Mucosa of rectum (tissue), 2 donors: ENCODE results near the gene MVB12B.

Experiments
- H3K27ac ChIP-seq, 2 donors: one replicate each; pipeline ENCODE4 v1.7.0; 2013; ENCODE audit warnings: inconsistent platforms in 2 of 2, low read depth in 2 of 2, low read length in 2 of 2
- H3K27me3 ChIP-seq, 2 donors: one replicate each; pipeline ENCODE4 v1.7.0; 2013; ENCODE audit warnings: low read length in 2 of 2; ENCODE audit not compliant: control insufficient read depth in 2 of 2, insufficient read depth in 2 of 2
- H3K36me3 ChIP-seq, 2 donors: one replicate each; pipeline ENCODE4 v1.7.0; 2013; ENCODE audit warnings: low read length in 2 of 2; ENCODE audit not compliant: control insufficient read depth in 2 of 2, insufficient read depth in 2 of 2
- H3K4me1 ChIP-seq, 2 donors: one replicate each; pipeline ENCODE4 v1.7.0; 2013; ENCODE audit warnings: low read length in 2 of 2, mild to moderate bottlenecking in 1 of 2; ENCODE audit not compliant: control insufficient read depth in 2 of 2, insufficient read depth in 2 of 2
- H3K4me3 ChIP-seq, 2 donors: one replicate each; pipeline ENCODE4 v1.7.0; 2013; ENCODE audit warnings: low read length in 2 of 2
- H3K9ac ChIP-seq, 2 donors: one replicate each; pipeline ENCODE4 v1.7.0; 2013; ENCODE audit warnings: low read length in 2 of 2, low read depth in 1 of 2, mild to moderate bottlenecking in 1 of 2
- H3K9me3 ChIP-seq, 2 donors: one replicate each; pipeline ENCODE4 v1.7.0; 2013; ENCODE audit warnings: low read length in 2 of 2; ENCODE audit not compliant: control insufficient read depth in 2 of 2
- donor health status: healthy.
- donor health status: Normal muscosa, but diverticular disease.

MVB12B gene

GRCh38 chr9:126295082-126295477 lies 31.5 kb upstream of the MVB12B start:
- H3K4me1 ChIP-seq = peaks cover 7 to 10% of the 10 kb centered on the region in 2 donors
- H3K9ac ChIP-seq = no peak overlapping the region
- no peak overlapping the region for H3K27ac ChIP-seq

GRCh38 chr9:126295516-126295915 lies 31.1 kb upstream of the MVB12B start:
- H3K9me3 ChIP-seq = no peaks in the 10 kb centered on the region
- H3K27ac ChIP-seq = no peak overlapping the region
- peaks cover 7 to 10% of the 10 kb centered on the region in 2 donors for H3K4me1 ChIP-seq
- peaks cover 2 to 3% of the 10 kb centered on the region in 2 donors for H3K27me3 ChIP-seq
- H3K9ac ChIP-seq = no peak overlapping the region
- no peaks in the 10 kb centered on the region for H3K36me3 ChIP-seq
- H3K4me3 ChIP-seq = no peak overlapping the region

More at GRCh38 chr9:126295082-126295477, 31.5 kb upstream of the MVB12B start:
- H3K4me3 ChIP-seq = no peak overlapping the region
- H3K27me3 ChIP-seq = peaks cover 2 to 3% of the 10 kb centered on the region in 2 donors
- H3K36me3 ChIP-seq = no peaks in the 10 kb centered on the region
- no peaks in the 10 kb centered on the region for H3K9me3 ChIP-seq

- Histone ChIP-seq H3K27me3 (peaks cover 2 to 3% of the 10 kb centered on the region in 2 donors), H3K27ac (no peak overlapping the region), H3K9me3 (no peaks in the 10 kb centered on the region), H3K9ac (no peak overlapping the region), H3K4me3 (no peak overlapping the region), H3K36me3 (no peaks in the 10 kb centered on the region), H3K4me1 (peaks cover 7 to 10% of the 10 kb centered on the region in 2 donors)
Observed at GRCh38 chr9:126295936-126296600, 30.6 kb upstream of the MVB12B start.

GRCh38 chr9:126296687-126297086 lies 29.9 kb upstream of the MVB12B start:
- no peak overlapping the region for H3K27ac ChIP-seq
- no peak overlapping the region for H3K4me3 ChIP-seq
- peaks cover 7 to 10% of the 10 kb centered on the region in 2 donors for H3K4me1 ChIP-seq
- H3K9ac ChIP-seq = no peak overlapping the region
- no peaks in the 10 kb centered on the region for H3K36me3 ChIP-seq
- no peaks in the 10 kb centered on the region for H3K9me3 ChIP-seq
- peaks cover 2 to 3% of the 10 kb centered on the region in 2 donors for H3K27me3 ChIP-seq

- H3K36me3 ChIP-seq = no peaks in the 10 kb centered on the region
- peaks cover 7 to 10% of the 10 kb centered on the region in 2 donors for H3K4me1 ChIP-seq
- no peak overlapping the region for H3K27ac ChIP-seq
- no peak overlapping the region for H3K4me3 ChIP-seq
- H3K9ac ChIP-seq = no peak overlapping the region
- no peaks in the 10 kb centered on the region for H3K9me3 ChIP-seq
- H3K27me3 ChIP-seq = peaks cover 2 to 3% of the 10 kb centered on the region in 2 donors
Observed at GRCh38 chr9:126297661-126298060, 29.0 kb upstream of the MVB12B start.

GRCh38 chr9:126298063-126298801 lies 28.4 kb upstream of the MVB12B start:
- peak overlapping the region in 1 of 2 donors; percentile 23 for H3K27ac ChIP-seq
- H3K9ac ChIP-seq = no peak overlapping the region
- peaks cover 7 to 10% of the 10 kb centered on the region in 2 donors for H3K4me1 ChIP-seq
- no peaks in the 10 kb centered on the region for H3K36me3 ChIP-seq
- peaks cover 2 to 3% of the 10 kb centered on the region in 2 donors for H3K27me3 ChIP-seq
- no peak overlapping the region for H3K4me3 ChIP-seq
- no peaks in the 10 kb centered on the region for H3K9me3 ChIP-seq

- H3K9me3 ChIP-seq = no peaks in the 10 kb centered on the region
- H3K27me3 ChIP-seq = peaks cover 2 to 3% of the 10 kb centered on the region in 2 donors
- no peak overlapping the region for H3K4me3 ChIP-seq
- H3K9ac ChIP-seq = no peak overlapping the region
- H3K36me3 ChIP-seq = no peaks in the 10 kb centered on the region
- no peak overlapping the region for H3K27ac ChIP-seq
- H3K4me1 ChIP-seq = peaks cover 7 to 10% of the 10 kb centered on the region in 2 donors
Observed at GRCh38 chr9:126299706-126300276, 26.8 kb upstream of the MVB12B start.

- Histone ChIP-seq H3K27ac (no peak overlapping the region), H3K27me3 (peaks cover 0 to 3% of the 10 kb centered on the region in 2 donors), H3K4me3 (no peak overlapping the region), H3K36me3 (no peaks in the 10 kb centered on the region), H3K9ac (no peak overlapping the region), H3K4me1 (peaks cover 7 to 10% of the 10 kb centered on the region in 2 donors), H3K9me3 (no peaks in the 10 kb centered on the region)
Observed at GRCh38 chr9:126301196-126301595, 25.4 kb upstream of the MVB12B start.

- Histone ChIP-seq H3K27ac (no peak overlapping the region), H3K9ac (no peak overlapping the region), H3K36me3 (no peaks in the 10 kb centered on the region), H3K4me3 (no peak overlapping the region), H3K27me3 (no peaks in the 10 kb centered on the region), H3K9me3 (no peaks in the 10 kb centered on the region), H3K4me1 (peaks cover 7 to 10% of the 10 kb centered on the region in 2 donors)
Observed at GRCh38 chr9:126301985-126302603, 24.5 kb upstream of the MVB12B start.

GRCh38 chr9:126302730-126303129 lies 23.9 kb upstream of the MVB12B start:
- Histone ChIP-seq H3K36me3 (no peaks in the 10 kb centered on the region), H3K4me1 (peaks cover 7 to 8% of the 10 kb centered on the region in 2 donors), H3K27ac (no peak overlapping the region), H3K27me3 (no peaks in the 10 kb centered on the region), H3K4me3 (no peak overlapping the region), H3K9me3 (no peaks in the 10 kb centered on the region), H3K9ac (no peak overlapping the region)
